Activated CD4-positive, alpha-beta T cell treated with anti-CD3 and anti-CD28 coated beads for 36 hours (primary cell): Measurements from ENCODE around the gene SCN1A. TPM values are rescaled to one million over a fixed set of nuclear protein-coding genes. Genes with fewer than 3 reads are reported as not detected.
A peak's percentile ranks its signal among the peaks of the same experiment; 100 is the strongest.

Experiments used
- ATAC-seq: fragments of 200-7000 bp; cut with Tn5 transposase; one replicate; pipeline ENCODE4 v1.10.0; 2021; ENCODE audit warnings: mild to moderate bottlenecking, moderate library complexity
- CTCF ChIA-PET: fragments of 350-600 bp; sonication (Branson Sonifier 250); formaldehyde crosslinking; loops from one replicate; lab custom pipeline; 2021; ENCODE audit warnings: antibody characterized with exemption; lab: Charles Lee
- POLR2A ChIA-PET: fragments of 350-600 bp; sonication (Branson Sonifier 250); formaldehyde crosslinking; loops from one replicate; lab custom pipeline; 2021; ENCODE audit warnings: antibody characterized with exemption, inconsistent platforms; lab: Charles Lee
- DNase-seq: peaks from one replicate; pipeline ENCODE4 v3.0.0-alpha.2; 2020
- H3K27ac Mint-ChIP-seq: one replicate; pipeline ENCODE4 v1.8.0; 2021; ENCODE audit warnings: mixed read lengths
- H3K27me3 Mint-ChIP-seq: one replicate; pipeline ENCODE4 v1.8.0; 2021; ENCODE audit warnings: mixed read lengths
- H3K36me3 Mint-ChIP-seq: one replicate; pipeline ENCODE4 v1.8.0; 2021; ENCODE audit warnings: low read depth, mixed read lengths
- H3K4me1 Mint-ChIP-seq: one replicate; pipeline ENCODE4 v1.8.0; 2021; ENCODE audit warnings: mixed read lengths
- H3K4me3 Mint-ChIP-seq: one replicate; pipeline ENCODE4 v1.8.0; 2021; ENCODE audit warnings: mild to moderate bottlenecking, moderate library complexity, mixed read lengths
- H3K9me3 Mint-ChIP-seq: one replicate; pipeline ENCODE4 v1.8.0; 2021; ENCODE audit warnings: low read depth, mixed read lengths
- intact Hi-C, 2 experiments: fragments of 100-400 bp; cut with DNase I in 1 of 2; cut with micrococcal nuclease in 1 of 2; formaldehyde crosslinking; loops; one replicate each; pipeline versions ENCODE4 v1.14.2 to v1.15.1; 2022 to 2024; cut with DNase I, micrococcal nuclease
- total RNA-seq, 2 experiments: library from RNA; stranded (reverse); gene quantifications; one replicate each; pipeline ENCODE4 v1.2.3, GENCODE V29; 2021

Gene SCN1A
- not detected for total RNA-seq

DNA sequence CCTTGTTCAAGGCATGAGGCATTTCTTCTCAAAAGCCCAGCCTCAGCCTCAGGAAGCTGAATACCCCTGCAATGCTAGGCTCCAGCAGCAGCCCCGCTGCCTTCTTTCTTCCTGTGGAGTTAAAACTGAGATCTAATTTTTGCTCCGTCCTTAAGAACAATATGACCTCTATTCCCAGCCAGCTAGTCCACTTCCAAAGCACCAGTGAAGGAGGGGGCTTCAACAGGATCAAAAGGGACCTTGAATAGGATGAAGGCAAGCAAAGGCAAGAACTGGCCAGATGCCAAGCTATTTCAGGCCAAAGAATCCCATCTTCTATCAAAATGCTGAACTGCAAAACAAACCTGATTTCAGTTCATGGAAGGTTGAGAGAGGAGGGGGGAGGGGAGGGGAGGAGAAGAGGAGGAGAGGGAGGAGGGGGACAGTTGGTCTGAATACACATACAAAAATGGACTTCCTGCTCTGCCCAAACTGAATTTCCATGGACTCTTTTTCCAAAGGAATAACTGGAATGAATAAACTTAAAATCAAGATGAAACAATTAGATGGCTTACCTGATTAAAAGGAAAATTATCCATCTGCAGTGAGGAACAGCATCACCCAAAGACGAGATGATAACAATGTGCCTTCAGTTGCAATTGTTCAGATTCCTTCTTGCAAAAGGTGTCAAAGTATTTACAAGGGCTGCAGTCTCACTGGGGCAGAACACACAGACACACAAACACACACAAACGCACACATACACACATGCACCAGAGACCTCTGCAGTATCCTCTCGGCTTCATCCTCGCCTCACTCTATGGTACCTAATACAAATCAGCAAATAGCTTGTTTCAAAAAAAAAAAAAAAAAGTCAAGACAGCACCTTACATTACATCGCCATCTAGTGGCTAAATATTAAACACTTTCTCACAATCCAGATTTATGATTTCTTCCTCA lies at the start of gene SCN1A:
SCN1A (minus strand) TSS at position 804 of the 939 bp plus-strand sequence. CDS start 54,399 bp downstream, outside the sequence.
- Mint-ChIP-seq H3K9me3 (no peaks in the 10 kb centered on the region), H3K27ac (no peak within 1 kb of the TSS), H3K4me1 (peaks cover 2% of the 10 kb centered on the region), H3K27me3 (peaks cover 18% of the 10 kb centered on the region), H3K4me3 (no peak within 1 kb of the TSS), H3K36me3 (no peaks in the 10 kb centered on the region)
- no peak for DNase-seq
- ATAC-seq: no peak
- ChIA-PET POLR2A (no interaction called here), CTCF (interaction anchor here (0.6 to 4.0 kb wide), 24 partner anchors 12 to 725 kb away, joined by 3 to 34 read pairs (median 4); partner anchors contain the start of gene TTC21B)
- intact Hi-C loops: loop anchor here (1.0 to 2.0 kb wide), 3 partner anchors 70 to 725 kb away; no protein-coding TSS in a partner anchor

DNA sequence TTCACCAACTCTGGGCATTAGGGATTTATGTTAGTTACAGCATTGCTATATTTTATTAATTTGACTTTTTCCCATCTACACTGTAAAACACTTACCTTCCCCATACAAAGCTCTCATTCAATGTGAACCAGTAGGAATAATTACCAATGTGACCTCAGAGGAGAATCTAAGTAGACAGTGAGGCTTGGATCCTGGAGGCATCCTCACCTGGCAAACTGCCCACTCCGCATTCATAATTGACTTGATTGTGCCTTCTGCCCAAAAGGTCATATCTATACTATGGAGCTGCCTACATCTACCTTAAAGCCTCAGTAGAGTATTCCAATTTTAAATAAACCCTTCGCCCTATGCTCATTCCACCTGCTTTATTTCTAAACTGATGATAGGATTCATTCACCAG lies 45.4 kb upstream of the SCN1A start:
- no peak overlapping the region for H3K27ac Mint-ChIP-seq
- DNase-seq (no peak), ATAC-seq (no peak)
- H3K9me3 Mint-ChIP-seq: no peaks in the 10 kb centered on the region
- no peaks in the 10 kb centered on the region for H3K36me3 Mint-ChIP-seq
- CTCF ChIA-PET: interaction anchor here (1.1 kb wide), 1 partner anchor 10 kb away, joined by 4 read pairs; no protein-coding TSS in a partner anchor
- POLR2A ChIA-PET: no interaction called here
- H3K4me3 Mint-ChIP-seq: no peak overlapping the region
- intact Hi-C loops: no loop called here
- H3K27me3 Mint-ChIP-seq: peaks cover 7% of the 10 kb centered on the region
- no peaks in the 10 kb centered on the region for H3K4me1 Mint-ChIP-seq

DNA sequence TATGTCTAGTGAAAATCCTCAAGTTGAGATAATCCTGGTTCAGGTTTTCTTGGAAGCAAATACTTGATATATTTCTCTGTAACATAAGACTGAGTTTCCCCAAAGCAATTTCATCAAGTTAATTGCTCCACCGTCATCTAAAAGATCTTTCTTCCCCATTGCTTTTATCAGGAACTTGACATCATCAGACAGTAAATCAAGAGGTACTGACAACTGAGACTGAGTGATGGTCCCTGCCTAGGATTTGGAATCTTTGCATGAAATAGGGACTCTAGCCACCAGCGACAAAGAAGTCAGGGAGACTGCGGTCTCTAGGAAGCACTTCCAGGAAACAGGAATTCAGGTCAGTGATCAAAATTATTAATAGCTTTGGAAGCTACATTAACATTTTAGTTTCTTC lies 43.4 kb upstream of the SCN1A start:
- intact Hi-C loops: no loop called here
- no peak for ATAC-seq
- Mint-ChIP-seq H3K9me3 (no peaks in the 10 kb centered on the region), H3K4me1 (no peaks in the 10 kb centered on the region), H3K27me3 (peaks cover 10% of the 10 kb centered on the region), H3K27ac (no peak overlapping the region), H3K36me3 (no peaks in the 10 kb centered on the region), H3K4me3 (no peak overlapping the region)
- no peak for DNase-seq
- POLR2A ChIA-PET: no interaction called here
- CTCF ChIA-PET: interaction anchor here (1.0 kb wide), 1 partner anchor 16 kb away, joined by 3 read pairs; no protein-coding TSS in a partner anchor

DNA sequence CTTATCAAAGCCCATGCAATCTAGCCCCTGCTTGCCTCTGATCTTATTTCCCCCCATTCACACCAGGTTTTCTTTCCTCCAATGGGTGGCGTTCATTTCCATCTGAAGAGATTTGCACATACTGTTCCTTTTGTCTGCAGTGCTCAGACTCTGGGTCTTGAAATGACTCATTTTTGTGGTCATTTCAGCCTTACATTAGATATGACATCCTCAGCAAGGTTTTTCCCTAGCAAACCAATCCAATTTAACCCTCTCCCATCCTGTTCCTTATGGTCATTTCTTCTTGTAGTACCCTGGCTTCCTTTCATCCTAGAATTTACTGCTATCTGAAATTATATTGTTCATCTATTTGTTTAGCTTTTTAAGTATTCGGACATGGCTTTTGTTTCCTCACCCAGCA lies 42.5 kb upstream of the SCN1A start:
- no peak overlapping the region for H3K4me3 Mint-ChIP-seq
- peak; percentile 36 for ATAC-seq
- no peaks in the 10 kb centered on the region for H3K36me3 Mint-ChIP-seq
- peaks cover 10% of the 10 kb centered on the region for H3K27me3 Mint-ChIP-seq
- DNase-seq: no peak
- H3K27ac Mint-ChIP-seq: no peak overlapping the region
- H3K4me1 Mint-ChIP-seq: no peaks in the 10 kb centered on the region
- POLR2A ChIA-PET: no interaction called here
- intact Hi-C loops: no loop called here
- H3K9me3 Mint-ChIP-seq: no peaks in the 10 kb centered on the region
- CTCF ChIA-PET: interaction anchor here (1.0 kb wide), 1 partner anchor 17 kb away, joined by 3 read pairs; no protein-coding TSS in a partner anchor

DNA sequence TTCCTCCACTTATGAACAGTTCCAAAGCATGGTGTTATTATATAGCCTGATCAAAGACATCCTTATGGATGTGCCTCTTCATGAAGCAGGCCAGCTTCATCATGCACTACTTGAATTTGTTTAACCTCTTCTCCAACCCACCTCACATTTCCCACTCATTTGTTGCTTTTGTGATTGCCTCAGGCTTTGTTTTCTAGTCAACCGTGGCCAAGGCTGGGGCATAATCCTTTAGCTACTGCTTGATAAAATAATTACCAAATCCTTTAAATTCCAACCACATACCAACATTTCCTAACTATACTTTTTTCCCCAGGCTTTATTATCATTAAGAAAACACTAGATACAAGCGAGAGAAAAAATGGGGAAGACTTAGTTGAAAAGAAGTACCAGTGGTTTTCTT lies 39.6 kb upstream of the SCN1A start:
- H3K9me3 Mint-ChIP-seq: no peaks in the 10 kb centered on the region
- ChIA-PET CTCF (no interaction called here), POLR2A (no interaction called here)
- no peak overlapping the region for H3K4me3 Mint-ChIP-seq
- H3K27me3 Mint-ChIP-seq: peaks cover 10% of the 10 kb centered on the region
- no peaks in the 10 kb centered on the region for H3K36me3 Mint-ChIP-seq
- H3K27ac Mint-ChIP-seq: no peak overlapping the region
- no peaks in the 10 kb centered on the region for H3K4me1 Mint-ChIP-seq
- ATAC-seq: no peak
- no peak for DNase-seq
- intact Hi-C loops: no loop called here

DNA sequence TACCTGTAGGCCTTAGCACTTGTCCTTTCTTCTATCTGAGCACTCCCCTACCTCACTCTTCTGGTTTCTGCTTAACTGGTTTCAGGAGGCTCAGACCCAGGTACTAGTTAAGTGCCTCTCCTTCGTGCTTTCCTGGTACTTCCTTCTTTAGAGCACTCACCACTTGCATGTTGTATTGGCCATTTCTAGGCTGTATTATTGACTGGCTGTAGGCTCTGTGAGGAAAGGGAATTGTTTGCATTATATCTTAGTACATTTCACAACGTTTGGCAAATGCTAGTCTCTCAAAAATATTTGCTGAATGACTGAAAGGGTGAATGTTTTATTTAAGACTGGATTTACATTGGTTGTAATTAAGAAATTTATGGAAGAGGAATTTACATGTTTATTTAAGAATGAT lies 36.0 kb upstream of the SCN1A start:
- DNase-seq (no peak), ATAC-seq (no peak)
- Mint-ChIP-seq H3K9me3 (no peaks in the 10 kb centered on the region), H3K27ac (no peak overlapping the region), H3K27me3 (peaks cover 8% of the 10 kb centered on the region), H3K4me1 (no peaks in the 10 kb centered on the region), H3K36me3 (no peaks in the 10 kb centered on the region), H3K4me3 (no peak overlapping the region)
- POLR2A ChIA-PET: no interaction called here
- CTCF ChIA-PET: no interaction called here
- intact Hi-C loops: no loop called here

DNA sequence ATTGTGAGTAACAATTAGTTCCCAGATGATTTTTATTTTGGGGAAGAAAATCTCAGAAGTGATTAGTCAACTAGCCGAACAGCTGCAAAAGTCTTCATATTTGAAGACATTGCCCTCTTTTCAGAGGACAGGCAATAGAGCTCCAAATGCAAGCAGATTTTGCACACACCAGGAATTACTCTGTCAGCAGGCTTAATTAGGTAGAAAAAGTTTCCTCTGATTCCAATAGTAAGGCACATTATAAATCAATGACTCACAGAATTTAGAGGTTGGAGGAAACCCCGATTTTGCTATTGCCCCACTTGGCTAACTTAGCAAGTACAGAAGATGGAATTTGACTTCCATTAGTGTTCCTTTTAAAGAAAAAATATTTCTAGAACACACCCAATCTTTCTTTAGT lies 30.7 kb upstream of the SCN1A start:
- CTCF ChIA-PET: no interaction called here
- Mint-ChIP-seq H3K27me3 (peaks cover 10% of the 10 kb centered on the region), H3K36me3 (no peaks in the 10 kb centered on the region), H3K9me3 (no peaks in the 10 kb centered on the region), H3K27ac (no peak overlapping the region), H3K4me1 (no peaks in the 10 kb centered on the region), H3K4me3 (no peak overlapping the region)
- no peak for ATAC-seq
- POLR2A ChIA-PET: no interaction called here
- intact Hi-C loops: no loop called here
- DNase-seq: no peak

DNA sequence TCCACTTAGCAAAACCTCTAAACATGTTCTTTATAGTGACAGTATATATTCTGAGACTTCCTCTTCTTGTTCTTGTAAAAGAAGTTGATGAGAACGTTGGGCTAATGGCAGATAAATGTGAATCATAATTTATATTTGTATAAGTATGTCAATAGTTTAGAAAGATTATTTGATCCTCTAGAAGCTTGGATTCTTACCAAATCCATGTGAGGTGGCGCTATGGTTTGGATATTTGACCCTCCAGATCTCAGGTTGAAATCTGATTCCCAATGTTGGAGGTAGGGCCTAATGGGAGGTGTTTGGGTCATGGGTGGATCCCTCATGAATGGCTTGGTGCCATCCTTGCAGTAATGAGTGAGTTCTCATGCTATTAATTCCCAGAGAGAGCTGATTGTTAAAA lies 29.8 kb upstream of the SCN1A start:
- no peak for DNase-seq
- H3K9me3 Mint-ChIP-seq: no peaks in the 10 kb centered on the region
- CTCF ChIA-PET: no interaction called here
- ATAC-seq: no peak
- peaks cover 10% of the 10 kb centered on the region for H3K27me3 Mint-ChIP-seq
- no peaks in the 10 kb centered on the region for H3K4me1 Mint-ChIP-seq
- no peak overlapping the region for H3K27ac Mint-ChIP-seq
- H3K4me3 Mint-ChIP-seq: no peak overlapping the region
- no peaks in the 10 kb centered on the region for H3K36me3 Mint-ChIP-seq
- intact Hi-C loops: no loop called here
- POLR2A ChIA-PET: no interaction called here

DNA sequence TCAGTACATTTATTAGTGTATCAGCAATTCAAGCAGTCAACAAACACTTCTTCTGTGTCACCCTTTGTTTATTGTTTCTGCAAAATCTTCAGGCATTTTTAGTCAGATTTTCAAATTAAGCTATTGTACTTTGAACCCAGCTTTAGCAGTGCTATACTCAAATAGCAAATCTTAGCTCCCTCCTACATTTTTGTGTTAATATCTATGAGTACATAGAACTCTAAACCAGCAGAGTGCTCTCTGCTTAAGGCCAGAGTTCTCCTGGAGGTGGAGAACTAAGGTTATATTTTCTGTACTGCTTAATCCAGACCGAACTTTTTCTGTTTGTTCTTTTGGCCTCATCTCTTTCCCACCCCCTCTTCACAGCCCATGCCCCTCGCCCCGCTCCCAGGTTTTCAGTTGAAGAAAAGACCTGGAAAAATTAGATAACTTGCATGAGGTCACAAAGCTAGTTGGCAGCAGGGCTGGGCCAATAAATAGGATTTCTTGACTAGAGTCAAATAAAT lies 29.2 kb upstream of the SCN1A start:
- Mint-ChIP-seq H3K9me3 (no peaks in the 10 kb centered on the region), H3K36me3 (no peaks in the 10 kb centered on the region), H3K4me3 (no peak overlapping the region), H3K27ac (no peak overlapping the region), H3K4me1 (no peaks in the 10 kb centered on the region), H3K27me3 (peaks cover 10% of the 10 kb centered on the region)
- ATAC-seq (no peak), DNase-seq (no peak)
- ChIA-PET POLR2A (no interaction called here), CTCF (no interaction called here)
- intact Hi-C loops: no loop called here

DNA sequence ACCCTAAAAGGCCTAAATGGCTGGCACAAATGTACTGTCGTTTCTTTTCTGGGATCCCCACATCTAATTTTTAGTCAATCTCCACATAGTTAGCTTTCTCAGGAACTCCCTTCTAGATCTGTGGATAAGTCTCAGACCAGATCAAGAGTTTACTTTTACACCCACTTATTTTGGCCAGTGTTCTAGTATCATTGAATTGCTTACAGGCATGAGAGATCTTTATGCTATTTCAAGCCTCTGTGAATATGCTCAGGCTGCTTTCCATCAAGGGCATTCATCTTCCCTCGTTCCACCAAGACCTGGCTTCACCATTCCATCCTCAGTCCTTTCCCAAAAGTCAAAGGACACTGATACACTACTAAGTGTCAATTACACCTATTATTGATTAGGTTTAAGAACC lies 27.8 kb upstream of the SCN1A start:
- POLR2A ChIA-PET: no interaction called here
- intact Hi-C loops: no loop called here

DNA sequence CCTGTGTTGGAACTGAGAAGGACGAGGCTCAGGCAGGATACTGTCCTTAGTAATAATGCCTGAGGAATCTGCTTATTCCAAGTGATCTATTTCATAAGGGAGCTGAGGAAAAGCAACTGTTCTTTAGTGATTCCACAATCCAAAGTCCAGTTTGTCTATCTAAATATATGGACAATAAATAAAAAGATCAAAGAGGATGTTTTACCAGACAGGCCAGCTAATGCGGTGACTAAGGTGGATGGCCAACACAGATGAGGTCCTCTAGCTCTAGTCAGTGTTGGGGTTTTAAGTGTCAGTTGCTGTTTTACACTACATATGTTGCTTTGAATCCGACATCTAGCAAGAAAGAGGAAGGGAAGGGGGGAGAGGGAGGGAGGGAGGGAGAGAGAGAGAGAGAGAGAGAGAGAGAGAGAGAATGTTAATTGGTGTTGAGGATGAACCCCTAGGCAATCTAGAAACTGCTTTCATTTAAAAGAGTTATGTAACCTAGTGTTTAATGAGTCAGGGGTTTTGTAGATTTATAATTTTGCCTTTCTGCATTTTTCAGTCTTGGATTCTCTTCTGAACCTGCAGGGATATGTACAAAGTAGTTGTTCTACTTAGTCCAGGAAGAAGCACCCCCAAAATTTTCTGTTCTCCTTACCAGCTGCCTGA lies 27.0 kb upstream of the SCN1A start:
- Mint-ChIP-seq H3K36me3 (no peaks in the 10 kb centered on the region), H3K27ac (no peak overlapping the region), H3K4me3 (no peak overlapping the region), H3K4me1 (no peaks in the 10 kb centered on the region), H3K27me3 (peaks cover 10% of the 10 kb centered on the region), H3K9me3 (no peaks in the 10 kb centered on the region)
- POLR2A ChIA-PET: no interaction called here
- DNase-seq (no peak), ATAC-seq (no peak)
- intact Hi-C loops: no loop called here
- CTCF ChIA-PET: interaction anchor here (1.1 kb wide), 1 partner anchor 26 kb away, joined by 3 read pairs; no protein-coding TSS in a partner anchor

More for the DNA sequence above, 27.8 kb upstream of the SCN1A start:
- DNase-seq (no peak), ATAC-seq (no peak)
- Mint-ChIP-seq H3K27ac (no peak overlapping the region), H3K4me1 (no peaks in the 10 kb centered on the region), H3K36me3 (no peaks in the 10 kb centered on the region), H3K4me3 (no peak overlapping the region), H3K27me3 (peaks cover 10% of the 10 kb centered on the region), H3K9me3 (no peaks in the 10 kb centered on the region)
- CTCF ChIA-PET: interaction anchor here (1.1 kb wide), 1 partner anchor 25 kb away, joined by 3 read pairs; no protein-coding TSS in a partner anchor
